CD4-positive, alpha-beta T cell (primary cell): Measurements from ENCODE around the gene ITGB8. TPM values are rescaled to one million over a fixed set of nuclear protein-coding genes. Genes with fewer than 3 reads are reported as not detected.

Source experiments
- ATAC-seq: fragments of 200-7000 bp; cut with Tn5 transposase; one replicate; pipeline ENCODE4 v1.10.0; 2022; ENCODE audit warnings: mild to moderate bottlenecking; ENCODE audit not compliant: poor library complexity
- CTCF ChIA-PET: fragments of 350-600 bp; sonication (Branson Sonifier 250); formaldehyde crosslinking; loops from one replicate; lab custom pipeline; 2021; ENCODE audit warnings: antibody characterized with exemption, inconsistent platforms; lab: Charles Lee
- POLR2A ChIA-PET: fragments of 350-600 bp; sonication (Branson Sonifier 250); formaldehyde crosslinking; loops from one replicate; lab custom pipeline; 2021; ENCODE audit warnings: antibody characterized with exemption, inconsistent platforms; lab: Charles Lee
- DNase-seq, 14 experiments: peaks; one replicate each; pipeline ENCODE4 v3.0.0-alpha.2; 2013 to 2020; ENCODE audit warnings: mixed read lengths in 2 of 14
- H3K27ac ChIP-seq, 2 donors: one replicate each; pipeline versions ENCODE4 v1.5.1 to v1.7.0; 2013; ENCODE audit warnings: low read length in 2 of 2, low read depth in 1 of 2, mild to moderate bottlenecking in 1 of 2
- H3K27me3 ChIP-seq, 2 experiments: 1 replicate in 1 of 2; 2 replicates in 1 of 2; pipeline versions ENCODE4 v1.6.1 to v1.7.0; 2013; ENCODE audit warnings: low read length in 2 of 2, control low read depth in 1 of 2, mild to moderate bottlenecking in 1 of 2, moderate library complexity in 1 of 2; ENCODE audit not compliant: insufficient read depth in 2 of 2, control insufficient read depth in 1 of 2
- H3K36me3 ChIP-seq: one replicate; pipeline ENCODE4 v1.6.1; 2013; ENCODE audit warnings: low read length, control low read depth; ENCODE audit not compliant: insufficient read depth
- H3K4me1 ChIP-seq: one replicate; pipeline ENCODE4 v1.6.1; 2013; ENCODE audit warnings: low read length, control low read depth; ENCODE audit not compliant: insufficient read depth
- H3K4me3 ChIP-seq: one replicate; pipeline ENCODE4 v1.5.1; 2013; ENCODE audit warnings: mild to moderate bottlenecking, low read length, moderate library complexity
- H3K9me3 ChIP-seq, 2 experiments: 1 replicate in 1 of 2; 2 replicates in 1 of 2; pipeline versions ENCODE4 v1.6.1 to v1.7.0; 2013; ENCODE audit warnings: low read length in 2 of 2, mild to moderate bottlenecking in 2 of 2, control low read depth in 1 of 2, moderate library complexity in 1 of 2; ENCODE audit not compliant: control insufficient read depth in 1 of 2, insufficient read depth in 1 of 2
- H3K27ac Mint-ChIP-seq: one replicate; pipeline ENCODE4 v1.8.0; 2020; ENCODE audit warnings: mixed read lengths
- H3K27me3 Mint-ChIP-seq: one replicate; pipeline ENCODE4 v1.8.0; 2021; ENCODE audit warnings: mixed read lengths
- H3K36me3 Mint-ChIP-seq: one replicate; pipeline ENCODE4 v1.8.0; 2021; ENCODE audit warnings: low read depth, mixed read lengths
- H3K4me1 Mint-ChIP-seq: one replicate; pipeline ENCODE4 v1.8.0; 2021; ENCODE audit warnings: low read depth, mixed read lengths
- H3K4me3 Mint-ChIP-seq: one replicate; pipeline ENCODE4 v1.8.0; 2020; ENCODE audit warnings: mild to moderate bottlenecking, mixed read lengths
- H3K9me3 Mint-ChIP-seq: one replicate; pipeline ENCODE4 v1.8.0; 2020; ENCODE audit warnings: mixed read lengths
- intact Hi-C, 2 experiments: fragments of 100-400 bp; cut with DNase I in 1 of 2; cut with micrococcal nuclease in 1 of 2; formaldehyde crosslinking; loops; one replicate each; pipeline versions ENCODE4 v1.15.1 to v1.9.0; 2023 to 2025; cut with DNase I, micrococcal nuclease
- total RNA-seq, 174 experiments: library from RNA in 2 of 174; stranded (reverse) in 2 of 174; gene quantifications; one replicate each; pipeline ENCODE4 v1.2.3 and lab custom pipeline; 2021 to 2026
- TF ChIP-seq, protein P1 (sequence below): fragments of 200-600 bp; IDR thresholded peaks from one replicate; pipeline ENCODE4 v1.8.0; 2022; ENCODE audit warnings: antibody characterized with exemption, mild to moderate bottlenecking

Gene ITGB8
- total RNA-seq, 2 experiments from 2014 or later: not detected

DNA sequence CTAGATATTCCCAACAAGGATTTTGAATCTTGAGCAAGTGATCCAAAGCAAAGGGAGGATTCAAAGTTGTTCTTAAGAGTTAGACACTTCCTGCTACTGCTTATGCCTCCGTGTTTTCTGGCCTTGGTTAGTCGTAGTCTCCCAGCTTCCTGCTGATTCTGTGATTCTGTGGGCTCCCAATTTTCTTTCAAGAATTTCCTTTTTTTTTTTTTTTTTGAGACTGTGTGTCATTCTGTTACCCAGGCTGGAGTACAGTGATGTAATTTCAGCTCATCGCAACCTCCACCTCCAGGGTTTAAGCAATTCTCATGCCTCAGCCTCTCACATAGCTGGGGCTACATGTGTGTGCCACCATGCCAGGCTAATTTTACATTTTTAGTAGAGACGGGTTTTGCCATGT is 4.4 kb upstream of the ITGB8 start:
- ATAC-seq: no peak
- Histone ChIP-seq H3K4me1 (peaks cover 19% of the 10 kb centered on the region), H3K27ac (no peak overlapping the region), H3K36me3 (no peaks in the 10 kb centered on the region), H3K4me3 (no peak overlapping the region), H3K9me3 (peaks cover 0 to 16% of the 10 kb centered on the region in 2 experiments), H3K27me3 (peaks cover 15 to 23% of the 10 kb centered on the region in 2 experiments)
- Mint-ChIP-seq H3K27me3 (peaks cover 27% of the 10 kb centered on the region), H3K9me3 (no peaks in the 10 kb centered on the region), H3K4me1 (peaks cover 12% of the 10 kb centered on the region), H3K27ac (no peak overlapping the region), H3K36me3 (no peaks in the 10 kb centered on the region), H3K4me3 (no peak overlapping the region)
- intact Hi-C loops: no loop called here
- ChIA-PET POLR2A (no interaction called here), CTCF (no interaction called here)
- DNase-seq: no peak
- TF ChIP-seq, protein P1, sequence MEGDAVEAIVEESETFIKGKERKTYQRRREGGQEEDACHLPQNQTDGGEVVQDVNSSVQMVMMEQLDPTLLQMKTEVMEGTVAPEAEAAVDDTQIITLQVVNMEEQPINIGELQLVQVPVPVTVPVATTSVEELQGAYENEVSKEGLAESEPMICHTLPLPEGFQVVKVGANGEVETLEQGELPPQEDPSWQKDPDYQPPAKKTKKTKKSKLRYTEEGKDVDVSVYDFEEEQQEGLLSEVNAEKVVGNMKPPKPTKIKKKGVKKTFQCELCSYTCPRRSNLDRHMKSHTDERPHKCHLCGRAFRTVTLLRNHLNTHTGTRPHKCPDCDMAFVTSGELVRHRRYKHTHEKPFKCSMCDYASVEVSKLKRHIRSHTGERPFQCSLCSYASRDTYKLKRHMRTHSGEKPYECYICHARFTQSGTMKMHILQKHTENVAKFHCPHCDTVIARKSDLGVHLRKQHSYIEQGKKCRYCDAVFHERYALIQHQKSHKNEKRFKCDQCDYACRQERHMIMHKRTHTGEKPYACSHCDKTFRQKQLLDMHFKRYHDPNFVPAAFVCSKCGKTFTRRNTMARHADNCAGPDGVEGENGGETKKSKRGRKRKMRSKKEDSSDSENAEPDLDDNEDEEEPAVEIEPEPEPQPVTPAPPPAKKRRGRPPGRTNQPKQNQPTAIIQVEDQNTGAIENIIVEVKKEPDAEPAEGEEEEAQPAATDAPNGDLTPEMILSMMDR: no peak

DNA sequence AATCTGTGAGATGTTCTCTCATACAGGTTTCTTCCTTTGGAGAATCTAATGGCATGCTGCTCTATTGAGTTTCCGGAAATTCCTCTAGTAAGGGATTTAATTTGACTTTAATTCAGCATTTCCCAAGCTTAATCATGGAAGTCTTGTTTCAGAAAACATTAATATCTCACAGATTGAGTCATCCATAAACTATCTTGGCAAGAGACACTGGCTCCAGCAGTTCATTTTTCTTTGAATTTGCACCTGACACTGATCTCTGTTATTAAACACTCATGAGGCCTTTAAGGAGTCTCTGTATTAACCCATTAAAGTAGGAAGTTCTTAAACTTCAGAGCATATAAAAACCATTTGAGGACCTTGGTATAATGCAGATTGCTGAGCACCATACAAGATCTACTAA is 3.6 kb upstream of the ITGB8 start:
- no peak overlapping the region for H3K4me3 ChIP-seq
- ChIA-PET POLR2A (no interaction called here), CTCF (no interaction called here)
- no peak overlapping the region for H3K27ac ChIP-seq
- H3K4me1 ChIP-seq: peaks cover 24% of the 10 kb centered on the region
- intact Hi-C loops: no loop called here
- H3K4me1 Mint-ChIP-seq: peaks cover 17% of the 10 kb centered on the region
- H3K27ac Mint-ChIP-seq: no peak overlapping the region
- H3K27me3 Mint-ChIP-seq: peaks cover 31% of the 10 kb centered on the region
- H3K36me3 Mint-ChIP-seq: no peaks in the 10 kb centered on the region
- peaks cover 19 to 30% of the 10 kb centered on the region in 2 experiments for H3K27me3 ChIP-seq
- DNase-seq (no peak), ATAC-seq (no peak)
- H3K9me3 ChIP-seq: peaks cover 0 to 16% of the 10 kb centered on the region in 2 experiments
- TF ChIP-seq, protein P1: no peak
- H3K9me3 Mint-ChIP-seq: no peaks in the 10 kb centered on the region
- H3K36me3 ChIP-seq: no peaks in the 10 kb centered on the region
- H3K4me3 Mint-ChIP-seq: no peak overlapping the region

DNA sequence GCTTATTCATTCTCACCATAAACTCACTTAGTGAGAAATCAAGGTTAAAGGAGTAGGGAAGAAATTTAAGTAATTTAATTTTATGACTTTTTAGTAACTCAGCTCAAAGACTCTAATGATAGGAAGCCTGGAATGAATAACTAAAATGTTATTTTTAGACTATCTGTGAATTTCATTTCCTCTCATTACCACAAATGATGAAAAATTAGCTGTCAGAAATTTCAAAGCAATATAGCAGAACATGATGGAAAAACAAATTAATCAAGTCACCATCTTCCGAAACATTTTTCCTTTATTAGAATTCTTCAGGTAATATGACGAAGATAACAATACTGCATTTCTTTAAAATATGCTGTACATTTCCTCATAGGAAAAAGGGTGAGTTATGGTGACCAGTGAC is 2.7 kb upstream of the ITGB8 start:
- Histone ChIP-seq H3K4me1 (peaks cover 24% of the 10 kb centered on the region), H3K4me3 (no peak overlapping the region), H3K9me3 (peaks cover 0 to 16% of the 10 kb centered on the region in 2 experiments), H3K27ac (no peak overlapping the region), H3K36me3 (no peaks in the 10 kb centered on the region), H3K27me3 (peaks cover 23 to 39% of the 10 kb centered on the region in 2 experiments)
- Mint-ChIP-seq H3K4me3 (no peak overlapping the region), H3K36me3 (no peaks in the 10 kb centered on the region), H3K4me1 (peaks cover 18% of the 10 kb centered on the region), H3K27ac (no peak overlapping the region), H3K9me3 (no peaks in the 10 kb centered on the region), H3K27me3 (peaks cover 39% of the 10 kb centered on the region)
- DNase-seq (no peak), ATAC-seq (no peak)
- POLR2A ChIA-PET: no interaction called here
- intact Hi-C loops: no loop called here
- CTCF ChIA-PET: no interaction called here
- TF ChIP-seq, protein P1: no peak
